PFSK-1 (cell line): ENCODE measurements around the gene GPC6.

Experiments
- FOXP2 ChIP-seq: optimal IDR thresholded peaks from 2 replicates; pipeline ENCODE3; 2011; ENCODE audit warnings: borderline replicate concordance, control low read depth, inconsistent platforms; ENCODE audit not compliant: insufficient read depth; ENCODE audit errors: extremely low read length, extremely low read depth
- POLR2AphosphoS5 ChIP-seq: IDR thresholded peaks from 2 replicates; pipeline ENCODE4 v1.6.1; 2012; ENCODE audit warnings: low read depth, mild to moderate bottlenecking, control low read depth, low read length, moderate library complexity
- REST ChIP-seq, 2 experiments: IDR thresholded peaks; 2 replicates each; pipeline versions ENCODE4 v1.6.1 to v1.8.0; 2011 to 2012; ENCODE audit warnings: low read depth in 2 of 2, low read length in 2 of 2, control low read depth in 1 of 2, inconsistent platforms in 1 of 2, mild to moderate bottlenecking in 1 of 2, moderate library complexity in 1 of 2; ENCODE audit not compliant: insufficient read depth in 1 of 2
- SIN3A ChIP-seq: IDR thresholded peaks from 2 replicates; pipeline ENCODE4 v1.6.1; 2012; ENCODE audit warnings: mild to moderate bottlenecking, low read length, moderate library complexity, borderline replicate concordance; ENCODE audit not compliant: insufficient read depth
- TAF1 ChIP-seq: IDR thresholded peaks from 2 replicates; pipeline ENCODE4 v1.6.1; 2012; ENCODE audit warnings: low read length, control low read depth, borderline replicate concordance; ENCODE audit not compliant: insufficient read depth

The GPC6 gene

DNA sequence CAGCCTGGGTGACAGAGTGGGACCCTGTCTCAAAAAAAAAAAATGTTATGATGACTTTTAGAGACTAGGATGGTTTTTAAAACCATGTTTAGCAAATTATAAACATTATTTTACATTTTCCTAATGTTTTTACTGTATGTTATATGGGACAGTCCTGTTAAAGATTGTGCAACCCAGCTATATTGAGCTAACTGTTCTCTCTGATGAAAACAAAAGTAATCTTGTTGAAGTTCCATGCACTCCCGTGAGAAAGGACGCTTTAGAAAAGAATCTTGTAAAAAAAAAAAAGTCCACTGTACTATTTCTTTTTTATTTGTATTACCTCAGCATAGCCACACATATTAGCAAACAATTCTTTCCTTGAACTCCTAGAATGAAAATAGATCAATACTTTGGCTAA, 801.6 kb downstream of the GPC6 start:
- TF ChIP-seq FOXP2 (no peak), TAF1 (no peak), REST (IDR thresholded peaks at IDR 0.05; ENCODE audit: insufficient read depth in 1 of 2, low read depth in 2 of 2, low read length in 2 of 2) (no peak), POLR2AphosphoS5 (no peak), SIN3A (no peak)

- TF ChIP-seq FOXP2 (no peak), REST (IDR thresholded peaks at IDR 0.05; ENCODE audit: insufficient read depth in 1 of 2, low read depth in 2 of 2, low read length in 2 of 2) (no peak), TAF1 (no peak), SIN3A (no peak), POLR2AphosphoS5 (no peak)
These were observed 802.0 kb downstream of the GPC6 start for GRCh38 chr13:94028650-94029049.

DNA sequence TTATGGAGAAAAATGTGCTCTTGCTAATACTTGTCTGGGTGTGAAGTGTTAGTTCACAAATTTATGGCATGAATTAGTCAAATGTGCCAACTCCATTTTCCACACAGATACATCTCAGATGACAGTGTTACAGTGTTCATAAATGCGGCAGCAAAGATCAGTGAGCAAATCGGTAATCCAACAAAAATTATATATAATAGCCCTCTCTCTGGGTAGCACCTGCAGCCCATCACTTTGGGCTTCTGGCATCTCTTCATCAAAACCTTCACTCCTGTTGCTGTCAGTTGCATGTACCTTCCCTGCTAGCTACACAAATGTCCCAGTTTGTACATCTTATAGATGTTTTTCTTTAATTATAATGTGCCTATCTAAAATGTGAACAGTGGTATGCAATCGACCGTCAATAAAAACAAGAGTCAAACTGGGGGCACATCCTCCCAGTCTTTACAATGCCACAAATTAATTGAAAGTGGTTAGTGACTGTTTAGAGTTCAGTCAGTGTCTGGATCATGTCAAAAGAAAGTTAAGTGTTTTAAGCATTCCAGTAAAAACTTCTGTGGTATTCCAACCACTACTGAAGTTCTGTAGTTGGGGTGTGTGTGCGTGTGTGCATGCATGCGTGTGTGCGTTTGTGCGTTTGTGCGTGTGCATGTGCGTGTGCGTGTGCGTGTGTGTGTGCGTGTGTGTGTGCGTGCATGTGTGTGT, 804.0 kb downstream of the GPC6 start:
- TF ChIP-seq REST (IDR thresholded peaks at IDR 0.05; ENCODE audit: insufficient read depth in 1 of 2, low read depth in 2 of 2, low read length in 2 of 2), result no peak
- no peak for TF ChIP-seq SIN3A
- no peak for TF ChIP-seq FOXP2
- no peak for TF ChIP-seq TAF1
- no peak for TF ChIP-seq POLR2AphosphoS5

DNA sequence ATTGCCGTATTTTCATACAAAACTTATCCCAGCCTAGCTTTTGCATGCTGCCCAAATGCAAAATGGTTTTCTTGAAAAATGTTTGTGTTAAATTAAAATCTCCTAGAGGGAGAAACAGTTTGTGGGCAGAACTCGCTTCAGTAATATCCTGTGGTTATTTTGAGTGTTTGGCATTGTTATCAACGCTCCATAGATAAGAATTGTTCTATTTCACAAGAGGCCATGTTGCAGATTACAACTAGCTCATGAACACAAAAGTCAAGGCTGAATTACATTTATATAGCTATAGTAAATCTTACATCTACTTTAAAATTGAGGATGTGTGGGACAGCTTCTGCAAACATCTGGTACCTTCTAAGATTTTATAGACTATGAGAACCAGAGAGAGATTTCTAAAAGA, 805.0 kb downstream of the GPC6 start:
- TF ChIP-seq SIN3A (no peak), POLR2AphosphoS5 (no peak), TAF1 (no peak), REST (IDR thresholded peaks at IDR 0.05; ENCODE audit: insufficient read depth in 1 of 2, low read depth in 2 of 2, low read length in 2 of 2) (no peak)

- TF ChIP-seq TAF1 (no peak), FOXP2 (no peak), SIN3A (no peak), POLR2AphosphoS5 (no peak), REST (IDR thresholded peaks at IDR 0.05; ENCODE audit: insufficient read depth in 1 of 2, low read depth in 2 of 2, low read length in 2 of 2) (no peak)
These were observed 806.5 kb downstream of the GPC6 start for GRCh38 chr13:94033098-94033497.
